PFSK-1 (cell line): ENCODE data around the gene SMIM8.

ENCODE experiments used
- FOXP2 ChIP-seq: optimal IDR thresholded peaks from 2 replicates; pipeline ENCODE3; 2011; ENCODE audit warnings: borderline replicate concordance, control low read depth, inconsistent platforms; ENCODE audit not compliant: insufficient read depth; ENCODE audit errors: extremely low read length, extremely low read depth
- POLR2AphosphoS5 ChIP-seq: IDR thresholded peaks from 2 replicates; pipeline ENCODE4 v1.6.1; 2012; ENCODE audit warnings: low read depth, mild to moderate bottlenecking, control low read depth, low read length, moderate library complexity
- REST ChIP-seq, 2 experiments: IDR thresholded peaks; 2 replicates each; pipeline versions ENCODE4 v1.6.1 to v1.8.0; 2011 to 2012; ENCODE audit warnings: low read depth in 2 of 2, low read length in 2 of 2, control low read depth in 1 of 2, inconsistent platforms in 1 of 2, mild to moderate bottlenecking in 1 of 2, moderate library complexity in 1 of 2; ENCODE audit not compliant: insufficient read depth in 1 of 2
- SIN3A ChIP-seq: IDR thresholded peaks from 2 replicates; pipeline ENCODE4 v1.6.1; 2012; ENCODE audit warnings: mild to moderate bottlenecking, low read length, moderate library complexity, borderline replicate concordance; ENCODE audit not compliant: insufficient read depth

DNA sequence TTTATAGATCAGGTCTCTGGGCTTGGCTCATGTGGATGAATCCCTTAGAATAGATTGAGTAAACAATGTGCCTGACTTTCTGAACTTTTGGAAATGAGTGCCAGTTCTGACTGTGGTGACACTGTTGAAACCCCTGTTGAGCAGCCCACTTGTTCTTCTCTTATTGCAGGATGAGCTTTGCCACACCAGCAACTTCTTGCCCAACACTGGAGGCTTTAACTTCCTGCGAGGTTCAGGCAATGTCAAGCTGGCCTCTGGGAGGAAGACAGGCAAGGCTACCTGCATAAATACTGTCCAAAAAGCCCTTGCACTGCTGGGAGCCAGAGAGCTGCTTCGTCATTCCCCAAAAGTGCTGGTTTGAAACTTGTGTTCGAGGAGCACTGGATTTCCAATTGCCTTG, 32.8 kb upstream of the SMIM8 start:
- no peak for TF ChIP-seq SIN3A
- no peak for TF ChIP-seq FOXP2
- no peak for TF ChIP-seq REST (IDR thresholded peaks at IDR 0.05; ENCODE audit: insufficient read depth in 1 of 2, low read depth in 2 of 2, low read length in 2 of 2)
- TF ChIP-seq POLR2AphosphoS5, result no peak
